ENCODE data around the gene RTKN. TPM values are rescaled to one million over a fixed set of nuclear protein-coding genes. Genes with fewer than 3 reads are reported as not detected.
A peak's percentile ranks its signal among the peaks of the same experiment; 100 is the strongest.

The RTKN gene
- total and polyA plus RNA-seq, 4 donors = 27.8 to 98.0 (median 73.0) TPM

DNA sequence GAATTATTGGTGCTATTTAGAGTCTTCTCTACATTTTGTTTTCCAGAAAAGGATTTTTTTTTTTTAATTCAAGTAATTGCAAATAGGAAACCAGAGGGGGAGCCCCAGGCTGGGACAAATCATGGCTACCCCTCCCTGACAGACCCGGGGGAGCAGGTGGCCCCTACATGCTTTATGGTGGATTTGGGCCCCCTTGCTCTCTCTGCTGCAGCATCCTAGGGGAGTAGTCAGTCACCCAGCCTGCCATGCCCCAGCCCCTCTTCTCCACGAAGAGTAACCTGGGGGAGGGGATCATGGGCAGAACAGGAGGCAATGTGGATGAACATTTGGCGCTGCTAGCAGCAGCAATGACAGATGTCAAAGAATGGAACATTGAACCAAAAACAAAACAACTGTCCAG lies 25.0 kb downstream of the RTKN start:
- H3K27ac ChIP-seq (ENCODE audit: low read depth in 1 of 2, low read length in 2 of 2) = no peak overlapping the region
- H3K4me3 ChIP-seq (ENCODE audit: low read depth in 1 of 3, low read length in 3 of 3) = no peak overlapping the region
- 64% methylated on average over 3 of the region's 3 CpGs for WGBS
- H3K4me1 ChIP-seq (ENCODE audit: control insufficient read depth in 4 of 4, insufficient read depth in 4 of 4, low read length in 3 of 4) = peaks cover 5 to 20% (median 16%) of the 10 kb centered on the region in 4 donors
- H3K9me3 ChIP-seq (ENCODE audit: control insufficient read depth in 4 of 4, low read length in 3 of 4) = no peaks in the 10 kb centered on the region
- TF ChIP-seq TAF1 (conservative IDR thresholded peaks at IDR 0.05) (no peak), RAD21 (IDR thresholded peaks at IDR 0.05) (peak in 1 of 2 donors; percentile 13)
- H3K9ac ChIP-seq (ENCODE audit: low read depth in 1 of 2, low read length in 2 of 2) = no peak overlapping the region
- no peak for DNase-seq (ENCODE audit: low spot score)
- peaks cover 0 to 7% (median 0%) of the 10 kb centered on the region in 4 donors for H3K27me3 ChIP-seq (ENCODE audit: control insufficient read depth in 4 of 4, insufficient read depth in 4 of 4, low read length in 3 of 4)
- H3K36me3 ChIP-seq (ENCODE audit: control insufficient read depth in 4 of 4, insufficient read depth in 3 of 4, low read depth in 1 of 4, low read length in 3 of 4) = no peaks in the 10 kb centered on the region

DNA sequence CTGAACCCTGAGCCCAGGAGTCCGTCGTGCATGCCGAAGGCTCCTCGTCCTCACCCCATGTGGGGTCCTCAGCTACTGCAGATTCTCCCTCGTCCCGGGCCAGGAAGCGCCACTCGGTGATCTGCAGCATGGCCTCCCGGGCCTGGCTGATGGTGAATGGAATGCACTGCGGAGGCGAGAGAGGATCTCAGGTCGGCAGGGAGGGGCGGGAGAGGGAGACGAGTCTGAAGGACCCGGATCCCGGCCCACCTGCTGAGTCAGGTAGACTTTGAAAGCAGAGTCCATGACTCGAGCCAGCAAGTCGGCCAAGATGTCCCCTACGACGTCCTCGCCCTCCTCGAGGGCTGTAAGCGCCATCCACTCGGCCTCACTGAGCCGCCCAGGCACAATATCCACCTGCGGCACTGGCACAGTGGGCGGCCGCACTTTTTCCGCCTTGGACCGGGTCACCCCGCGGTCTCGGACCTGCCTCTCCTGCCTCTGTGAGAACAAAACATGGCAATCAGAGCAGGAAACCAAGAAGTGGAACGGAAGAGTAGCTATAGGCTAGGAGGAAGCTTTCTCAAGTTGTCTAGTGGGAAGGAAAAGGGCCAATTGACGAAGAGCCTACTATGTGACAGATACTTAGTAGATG lies 25.9 kb downstream of the RTKN start:
- H3K4me3 ChIP-seq (ENCODE audit: low read depth in 1 of 3, low read length in 3 of 3) = peak overlapping the region in 2 of 3 donors; percentile 4 to 39
- DNase-seq (ENCODE audit: low spot score) = no peak
- H3K9ac ChIP-seq (ENCODE audit: low read depth in 1 of 2, low read length in 2 of 2) = no peak overlapping the region
- whole genome bisulfite sequencing = 49% methylated on average over 35 of the region's 35 CpGs
- no peak for TF ChIP-seq HNF4G (IDR thresholded peaks at IDR 0.05)
- no peak for TF ChIP-seq JUND (IDR thresholded peaks at IDR 0.05)
- no peak for TF ChIP-seq HNF4A (conservative IDR thresholded peaks at IDR 0.05)
- TF ChIP-seq, protein P1, sequence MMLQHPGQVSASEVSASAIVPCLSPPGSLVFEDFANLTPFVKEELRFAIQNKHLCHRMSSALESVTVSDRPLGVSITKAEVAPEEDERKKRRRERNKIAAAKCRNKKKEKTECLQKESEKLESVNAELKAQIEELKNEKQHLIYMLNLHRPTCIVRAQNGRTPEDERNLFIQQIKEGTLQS (IDR thresholded peaks at IDR 0.05) = no peak
- TF ChIP-seq RXRA (IDR thresholded peaks at IDR 0.05) = no peak
- TF ChIP-seq, protein P2, sequence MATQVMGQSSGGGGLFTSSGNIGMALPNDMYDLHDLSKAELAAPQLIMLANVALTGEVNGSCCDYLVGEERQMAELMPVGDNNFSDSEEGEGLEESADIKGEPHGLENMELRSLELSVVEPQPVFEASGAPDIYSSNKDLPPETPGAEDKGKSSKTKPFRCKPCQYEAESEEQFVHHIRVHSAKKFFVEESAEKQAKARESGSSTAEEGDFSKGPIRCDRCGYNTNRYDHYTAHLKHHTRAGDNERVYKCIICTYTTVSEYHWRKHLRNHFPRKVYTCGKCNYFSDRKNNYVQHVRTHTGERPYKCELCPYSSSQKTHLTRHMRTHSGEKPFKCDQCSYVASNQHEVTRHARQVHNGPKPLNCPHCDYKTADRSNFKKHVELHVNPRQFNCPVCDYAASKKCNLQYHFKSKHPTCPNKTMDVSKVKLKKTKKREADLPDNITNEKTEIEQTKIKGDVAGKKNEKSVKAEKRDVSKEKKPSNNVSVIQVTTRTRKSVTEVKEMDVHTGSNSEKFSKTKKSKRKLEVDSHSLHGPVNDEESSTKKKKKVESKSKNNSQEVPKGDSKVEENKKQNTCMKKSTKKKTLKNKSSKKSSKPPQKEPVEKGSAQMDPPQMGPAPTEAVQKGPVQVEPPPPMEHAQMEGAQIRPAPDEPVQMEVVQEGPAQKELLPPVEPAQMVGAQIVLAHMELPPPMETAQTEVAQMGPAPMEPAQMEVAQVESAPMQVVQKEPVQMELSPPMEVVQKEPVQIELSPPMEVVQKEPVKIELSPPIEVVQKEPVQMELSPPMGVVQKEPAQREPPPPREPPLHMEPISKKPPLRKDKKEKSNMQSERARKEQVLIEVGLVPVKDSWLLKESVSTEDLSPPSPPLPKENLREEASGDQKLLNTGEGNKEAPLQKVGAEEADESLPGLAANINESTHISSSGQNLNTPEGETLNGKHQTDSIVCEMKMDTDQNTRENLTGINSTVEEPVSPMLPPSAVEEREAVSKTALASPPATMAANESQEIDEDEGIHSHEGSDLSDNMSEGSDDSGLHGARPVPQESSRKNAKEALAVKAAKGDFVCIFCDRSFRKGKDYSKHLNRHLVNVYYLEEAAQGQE (IDR thresholded peaks at IDR 0.05) = no peak
- TF ChIP-seq NR2F2 (IDR thresholded peaks at IDR 0.05) = no peak
- no peak for TF ChIP-seq GABPA (IDR thresholded peaks at IDR 0.05 in 1 of 2, conservative IDR thresholded peaks at IDR 0.05 in 1 of 2)
- peaks cover 0 to 7% (median 0%) of the 10 kb centered on the region in 4 donors for H3K27me3 ChIP-seq (ENCODE audit: control insufficient read depth in 4 of 4, insufficient read depth in 4 of 4, low read length in 3 of 4)
- no peaks in the 10 kb centered on the region for H3K9me3 ChIP-seq (ENCODE audit: control insufficient read depth in 4 of 4, low read length in 3 of 4)
- peaks cover 0 to 13% (median 11%) of the 10 kb centered on the region in 4 donors for H3K4me1 ChIP-seq (ENCODE audit: control insufficient read depth in 4 of 4, insufficient read depth in 4 of 4, low read length in 3 of 4)
- no peaks in the 10 kb centered on the region for H3K36me3 ChIP-seq (ENCODE audit: control insufficient read depth in 4 of 4, insufficient read depth in 3 of 4, low read depth in 1 of 4, low read length in 3 of 4)
- H3K27ac ChIP-seq (ENCODE audit: low read depth in 1 of 2, low read length in 2 of 2) = no peak overlapping the region

DNA sequence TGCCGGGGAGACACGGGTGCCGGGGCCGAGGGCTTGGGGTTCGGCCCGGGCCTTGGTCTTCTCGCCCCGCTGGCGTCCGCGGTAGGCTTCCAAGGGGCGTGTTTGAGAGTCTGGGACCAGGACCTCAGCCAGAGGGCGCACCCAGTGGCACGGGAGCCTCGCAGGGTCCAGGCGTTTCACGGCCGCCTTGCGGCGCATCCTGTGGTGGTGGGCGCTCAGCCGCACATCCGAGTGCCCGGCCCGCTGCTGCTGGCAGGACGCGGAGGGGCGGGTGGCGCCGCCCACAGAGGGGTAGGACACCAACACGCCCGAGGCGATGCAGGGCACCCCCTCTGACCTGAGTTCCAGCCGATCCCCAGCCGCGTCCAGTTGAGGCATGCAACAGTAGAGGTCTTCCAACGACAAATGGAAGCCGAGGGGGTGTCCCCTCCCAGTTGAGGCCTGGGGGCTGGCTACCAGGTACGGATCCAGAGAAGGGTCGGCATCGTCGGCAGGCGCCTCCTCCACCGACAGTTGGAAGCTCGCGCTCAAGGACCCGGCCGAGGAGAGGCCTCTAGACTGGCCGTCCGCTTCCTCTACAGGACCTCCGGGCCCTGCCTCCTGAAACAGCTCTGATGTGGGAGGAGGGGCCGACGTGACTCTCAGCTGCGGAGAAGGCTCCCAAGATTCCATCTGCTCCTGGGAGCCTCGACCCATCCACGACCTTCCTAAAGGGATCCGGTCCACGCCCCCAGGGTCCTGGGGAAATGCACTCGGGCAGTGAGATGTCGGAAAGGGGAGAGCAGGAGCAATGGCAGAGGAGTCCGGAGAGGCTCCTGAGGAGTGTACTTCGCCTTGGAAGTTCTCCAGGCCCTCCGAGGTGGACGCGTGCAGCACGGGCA lies 26.6 kb downstream of the RTKN start:
- Histone ChIP-seq H3K4me3 (ENCODE audit: low read depth in 1 of 3, low read length in 3 of 3) (peak overlapping the region in 2 of 3 donors; percentile 39 to 45), H3K27ac (ENCODE audit: low read depth in 1 of 2, low read length in 2 of 2) (no peak overlapping the region), H3K9ac (ENCODE audit: low read depth in 1 of 2, low read length in 2 of 2) (no peak overlapping the region), H3K36me3 (ENCODE audit: control insufficient read depth in 4 of 4, insufficient read depth in 3 of 4, low read depth in 1 of 4, low read length in 3 of 4) (no peaks in the 10 kb centered on the region), H3K4me1 (ENCODE audit: control insufficient read depth in 4 of 4, insufficient read depth in 4 of 4, low read length in 3 of 4) (peaks cover 0 to 13% (median 11%) of the 10 kb centered on the region in 4 donors), H3K27me3 (ENCODE audit: control insufficient read depth in 4 of 4, insufficient read depth in 4 of 4, low read length in 3 of 4) (peaks cover 0 to 7% (median 0%) of the 10 kb centered on the region in 4 donors), H3K9me3 (ENCODE audit: control insufficient read depth in 4 of 4, low read length in 3 of 4) (no peaks in the 10 kb centered on the region)
- WGBS = 16% methylated on average over 66 of the region's 66 CpGs
- TF ChIP-seq RAD21 (IDR thresholded peaks at IDR 0.05) = peak in 1 of 2 donors; percentile 31
- TF ChIP-seq YY1 (IDR thresholded peaks at IDR 0.05) = no peak
- TF ChIP-seq, protein P3, sequence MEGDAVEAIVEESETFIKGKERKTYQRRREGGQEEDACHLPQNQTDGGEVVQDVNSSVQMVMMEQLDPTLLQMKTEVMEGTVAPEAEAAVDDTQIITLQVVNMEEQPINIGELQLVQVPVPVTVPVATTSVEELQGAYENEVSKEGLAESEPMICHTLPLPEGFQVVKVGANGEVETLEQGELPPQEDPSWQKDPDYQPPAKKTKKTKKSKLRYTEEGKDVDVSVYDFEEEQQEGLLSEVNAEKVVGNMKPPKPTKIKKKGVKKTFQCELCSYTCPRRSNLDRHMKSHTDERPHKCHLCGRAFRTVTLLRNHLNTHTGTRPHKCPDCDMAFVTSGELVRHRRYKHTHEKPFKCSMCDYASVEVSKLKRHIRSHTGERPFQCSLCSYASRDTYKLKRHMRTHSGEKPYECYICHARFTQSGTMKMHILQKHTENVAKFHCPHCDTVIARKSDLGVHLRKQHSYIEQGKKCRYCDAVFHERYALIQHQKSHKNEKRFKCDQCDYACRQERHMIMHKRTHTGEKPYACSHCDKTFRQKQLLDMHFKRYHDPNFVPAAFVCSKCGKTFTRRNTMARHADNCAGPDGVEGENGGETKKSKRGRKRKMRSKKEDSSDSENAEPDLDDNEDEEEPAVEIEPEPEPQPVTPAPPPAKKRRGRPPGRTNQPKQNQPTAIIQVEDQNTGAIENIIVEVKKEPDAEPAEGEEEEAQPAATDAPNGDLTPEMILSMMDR (IDR thresholded peaks at IDR 0.05; ENCODE audit: low read depth, low read length, missing input control) = peak; percentile 15
- TF ChIP-seq GABPA (IDR thresholded peaks at IDR 0.05 in 1 of 2, conservative IDR thresholded peaks at IDR 0.05 in 1 of 2) = no peak
- no peak for TF ChIP-seq SP1 (IDR thresholded peaks at IDR 0.05)
- TF ChIP-seq, protein P4, sequence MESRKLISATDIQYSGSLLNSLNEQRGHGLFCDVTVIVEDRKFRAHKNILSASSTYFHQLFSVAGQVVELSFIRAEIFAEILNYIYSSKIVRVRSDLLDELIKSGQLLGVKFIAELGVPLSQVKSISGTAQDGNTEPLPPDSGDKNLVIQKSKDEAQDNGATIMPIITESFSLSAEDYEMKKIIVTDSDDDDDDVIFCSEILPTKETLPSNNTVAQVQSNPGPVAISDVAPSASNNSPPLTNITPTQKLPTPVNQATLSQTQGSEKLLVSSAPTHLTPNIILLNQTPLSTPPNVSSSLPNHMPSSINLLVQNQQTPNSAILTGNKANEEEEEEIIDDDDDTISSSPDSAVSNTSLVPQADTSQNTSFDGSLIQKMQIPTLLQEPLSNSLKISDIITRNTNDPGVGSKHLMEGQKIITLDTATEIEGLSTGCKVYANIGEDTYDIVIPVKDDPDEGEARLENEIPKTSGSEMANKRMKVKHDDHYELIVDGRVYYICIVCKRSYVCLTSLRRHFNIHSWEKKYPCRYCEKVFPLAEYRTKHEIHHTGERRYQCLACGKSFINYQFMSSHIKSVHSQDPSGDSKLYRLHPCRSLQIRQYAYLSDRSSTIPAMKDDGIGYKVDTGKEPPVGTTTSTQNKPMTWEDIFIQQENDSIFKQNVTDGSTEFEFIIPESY (IDR thresholded peaks at IDR 0.05) = no peak
- no peak for DNase-seq (ENCODE audit: low spot score)

Data from liver (tissue), 9 donors.